Measurements from ENCODE around the gene TBC1D19.

- TF ChIP-seq CTCF (IDR thresholded peaks at IDR 0.05; ENCODE audit: insufficient read depth, low read length): no peak
- TF ChIP-seq REST (IDR thresholded peaks at IDR 0.05; ENCODE audit: insufficient replicate concordance, low read depth): no peak
- TF ChIP-seq GABPA (IDR thresholded peaks at IDR 0.05; ENCODE audit: low read depth): no peak
- no peak for TF ChIP-seq POLR2AphosphoS5 (IDR thresholded peaks at IDR 0.05; ENCODE audit: low read depth)
These were observed 178.8 kb downstream of the TBC1D19 start for GRCh38 chr4:26762650-26763049.
